ENCODE results near the gene VPS13D. TPM values are rescaled to one million over a fixed set of nuclear protein-coding genes. Genes with fewer than 3 reads are reported as not detected.

VPS13D gene
- total RNA-seq, 4 donors from 2014 or later = 33.2 to 115 (median 56.5) TPM

GRCh38 chr1:12446593-12446992, 216.8 kb downstream of the VPS13D start:
- H3K4me3 ChIP-seq = no peak overlapping the region
- TF ChIP-seq POLR2A (IDR thresholded peaks at IDR 0.05) = no peak
- no peak for TF ChIP-seq CTCF (IDR thresholded peaks at IDR 0.05)
- no peaks in the 10 kb centered on the region for H3K27me3 ChIP-seq
- H3K9me3 ChIP-seq = no peaks in the 10 kb centered on the region
- peak overlapping the region; percentile 67 for H3K27ac ChIP-seq
- H3K4me1 ChIP-seq = peaks cover 7 to 15% of the 10 kb centered on the region in 2 donors
- H3K36me3 ChIP-seq = no peaks in the 10 kb centered on the region
- intact Hi-C loops (cut with DNase I; ENCODE audit: low total_unique reads) = no loop called here
- no peak for DNase-seq

GRCh38 chr1:12447307-12447706, 217.5 kb downstream of the VPS13D start:
- Histone ChIP-seq H3K9me3 (no peaks in the 10 kb centered on the region), H3K4me1 (peaks cover 8 to 15% of the 10 kb centered on the region in 2 donors), H3K27ac (peak overlapping the region; percentile 67), H3K4me3 (no peak overlapping the region), H3K27me3 (no peaks in the 10 kb centered on the region), H3K36me3 (no peaks in the 10 kb centered on the region)
- intact Hi-C loops (cut with DNase I; ENCODE audit: low total_unique reads) = no loop called here
- no peak for DNase-seq
- TF ChIP-seq CTCF (IDR thresholded peaks at IDR 0.05) (no peak), POLR2A (IDR thresholded peaks at IDR 0.05) (no peak)

- intact Hi-C loops (cut with DNase I; ENCODE audit: low total_unique reads) = no loop called here
- Histone ChIP-seq H3K27me3 (no peaks in the 10 kb centered on the region), H3K27ac (peak overlapping the region; percentile 67), H3K36me3 (no peaks in the 10 kb centered on the region), H3K4me1 (peaks cover 8 to 15% of the 10 kb centered on the region in 2 donors), H3K9me3 (no peaks in the 10 kb centered on the region), H3K4me3 (no peak overlapping the region)
- no peak for TF ChIP-seq CTCF (IDR thresholded peaks at IDR 0.05)
- no peak for TF ChIP-seq POLR2A (IDR thresholded peaks at IDR 0.05)
- no peak for DNase-seq
Observed at GRCh38 chr1:12447849-12448312, 218.1 kb downstream of the VPS13D start.

- intact Hi-C loops (cut with DNase I; ENCODE audit: low total_unique reads) = no loop called here
- H3K4me1 ChIP-seq = peaks cover 9 to 16% of the 10 kb centered on the region in 2 donors
Observed at GRCh38 chr1:12448746-12449177, 218.9 kb downstream of the VPS13D start.

More at GRCh38 chr1:12448746-12449177, 218.9 kb downstream of the VPS13D start:
- Histone ChIP-seq H3K27me3 (no peaks in the 10 kb centered on the region), H3K4me3 (no peak overlapping the region), H3K27ac (peak overlapping the region; percentile 67), H3K9me3 (no peaks in the 10 kb centered on the region), H3K36me3 (no peaks in the 10 kb centered on the region)
- peak in 1 of 2 donors; percentile 38 for DNase-seq
- TF ChIP-seq CTCF (IDR thresholded peaks at IDR 0.05) (no peak), POLR2A (IDR thresholded peaks at IDR 0.05) (no peak)

Measured in uterus (tissue), 4 donors.